Upper lobe of left lung (tissue), 6 donors: Measurements from ENCODE around the gene C16orf92. TPM values are rescaled to one million over a fixed set of nuclear protein-coding genes. Genes with fewer than 3 reads are reported as not detected.

Experiments
- ATAC-seq, 2 donors: fragments of 200-7000 bp; cut with Tn5 transposase; one replicate each; pipeline ENCODE4 v1.9.1; 2022; ENCODE audit warnings: mild to moderate bottlenecking in 2 of 2, moderate library complexity in 2 of 2; ENCODE audit not compliant: low FRiP score in 2 of 2
- DNase-seq, 2 donors: peaks; one replicate each; pipeline ENCODE4 v3.0.0-alpha.2; 2019 to 2020
- H3K27ac ChIP-seq, 4 donors: fragments of 200-600 bp; sonication (generic); one replicate each; pipeline ENCODE4 v1.5.1; 2016 to 2019
- H3K27me3 ChIP-seq, 4 donors: fragments of 200-600 bp; sonication (generic); one replicate each; pipeline ENCODE4 v1.5.1; 2017 to 2019
- H3K36me3 ChIP-seq, 4 donors: fragments of 200-600 bp; sonication (generic); one replicate each; pipeline ENCODE4 v1.5.1; 2016 to 2019
- H3K4me1 ChIP-seq, 4 donors: fragments of 200-600 bp; sonication (generic); one replicate each; pipeline ENCODE4 v1.5.1; 2018 to 2019
- H3K4me3 ChIP-seq, 4 donors: fragments of 200-600 bp; sonication (generic); one replicate each; pipeline ENCODE4 v1.5.1; 2017 to 2019; ENCODE audit warnings: mild to moderate bottlenecking in 2 of 4, moderate library complexity in 1 of 4
- H3K9me3 ChIP-seq, 4 donors: fragments of 200-600 bp; sonication (generic); one replicate each; pipeline ENCODE4 v1.5.1; 2018 to 2019
- CTCF ChIP-seq, 6 experiments: fragments of 450-650 bp in 4 of 6; fragments of 200-600 bp in 2 of 6; sonication (generic) in 2 of 6; IDR thresholded peaks; one replicate each; pipeline ENCODE4 v1.5.1; 2016 to 2019; ENCODE audit warnings: antibody characterized with exemption in 6 of 6
- EP300 ChIP-seq, 4 donors: sonication (generic); formaldehyde crosslinking; IDR thresholded peaks; one replicate each; pipeline ENCODE4 v1.5.1; 2017; ENCODE audit warnings: antibody characterized with exemption in 4 of 4, control low read depth in 2 of 4
- POLR2A ChIP-seq, 4 donors: fragments of 450-650 bp; IDR thresholded peaks; one replicate each; pipeline ENCODE4 v1.5.1; 2016 to 2017; ENCODE audit warnings: antibody characterized with exemption in 4 of 4, mild to moderate bottlenecking in 2 of 4
- POLR2AphosphoS5 ChIP-seq, 2 donors: sonication (generic); formaldehyde crosslinking; IDR thresholded peaks; one replicate each; pipeline ENCODE4 v1.5.1; 2017; ENCODE audit warnings: antibody characterized with exemption in 2 of 2
- WGBS, 2 donors: methylation state at CpG; one replicate each; pipeline ENCODE4 v1.1.5; 2017 to 2018; 5-methylcytosine and 5-hydroxymethylcytosine counted together
- total RNA-seq, 6 donors: library from RNA; depleted of rRNA in 4 of 6; stranded (reverse); fragments of >200 nt in 4 of 6; gene quantifications; one replicate each; pipeline versions ENCODE4 v1.1.0 to v1.2.1, GENCODE V29; 2016 to 2021
- donor health status: DM: no; HTN: no; CAD: no; lungs with moderate emphysema.
- donor health status: DM: no; HTN: yes; CAD: no; lungs with severe emphysema.

The C16orf92 gene
- total RNA-seq, 6 donors from 2014 or later = not detected

- Histone ChIP-seq H3K36me3 (no peaks in the 10 kb centered on the region), H3K4me3 (no peak overlapping the region), H3K27ac (no peak overlapping the region), H3K4me1 (peaks cover 10 to 14% (median 12%) of the 10 kb centered on the region in 4 donors), H3K27me3 (peaks cover 0 to 9% (median 4%) of the 10 kb centered on the region in 4 donors), H3K9me3 (no peaks in the 10 kb centered on the region)
- DNase-seq (peak in 1 of 2 donors; percentile 69), ATAC-seq (no peak)
- no peak for TF ChIP-seq POLR2AphosphoS5 (IDR thresholded peaks at IDR 0.05)
- no peak for TF ChIP-seq EP300 (IDR thresholded peaks at IDR 0.05)
- 80 to 90% methylated on average over 9 to 15 of the region's 16 CpGs for WGBS, 2 donors
Observed at GRCh38 chr16:30024451-30024850, 1.5 kb downstream of the C16orf92 start.

GRCh38 chr16:30025156-30025555 lies 2.2 kb downstream of the C16orf92 start:
- Histone ChIP-seq H3K27me3 (peaks cover 0 to 13% (median 7%) of the 10 kb centered on the region in 4 donors), H3K27ac (no peak overlapping the region), H3K36me3 (no peaks in the 10 kb centered on the region), H3K9me3 (no peaks in the 10 kb centered on the region), H3K4me3 (no peak overlapping the region), H3K4me1 (peaks cover 10 to 14% (median 12%) of the 10 kb centered on the region in 4 donors)
- ATAC-seq (no peak), DNase-seq (peak in 1 of 2 donors; percentile 76)
- no peak for TF ChIP-seq EP300 (IDR thresholded peaks at IDR 0.05)
- no peak for TF ChIP-seq POLR2A (IDR thresholded peaks at IDR 0.05)
- TF ChIP-seq POLR2AphosphoS5 (IDR thresholded peaks at IDR 0.05) = no peak
- TF ChIP-seq CTCF (IDR thresholded peaks at IDR 0.05) = no peak
- 83 to 89% methylated on average over 10 to 15 of the region's 20 CpGs for WGBS, 2 donors

GRCh38 chr16:30025574-30025973 lies 2.6 kb downstream of the C16orf92 start:
- Histone ChIP-seq H3K36me3 (no peaks in the 10 kb centered on the region), H3K27ac (no peak overlapping the region), H3K4me3 (no peak overlapping the region), H3K27me3 (peaks cover 0 to 17% (median 10%) of the 10 kb centered on the region in 4 donors), H3K9me3 (no peaks in the 10 kb centered on the region), H3K4me1 (peaks cover 10 to 17% (median 12%) of the 10 kb centered on the region in 4 donors)
- WGBS, 2 donors = 70 to 75% methylated on average over 4 to 7 of the region's 7 CpGs
- TF ChIP-seq POLR2AphosphoS5 (IDR thresholded peaks at IDR 0.05) = no peak
- TF ChIP-seq EP300 (IDR thresholded peaks at IDR 0.05) = no peak
- TF ChIP-seq POLR2A (IDR thresholded peaks at IDR 0.05) = no peak
- no peak for TF ChIP-seq CTCF (IDR thresholded peaks at IDR 0.05)
- ATAC-seq (no peak), DNase-seq (no peak)

GRCh38 chr16:30026449-30026848 lies 3.5 kb downstream of the C16orf92 start:
- Histone ChIP-seq H3K36me3 (no peaks in the 10 kb centered on the region), H3K9me3 (no peaks in the 10 kb centered on the region), H3K27me3 (peaks cover 0 to 25% (median 17%) of the 10 kb centered on the region in 4 donors), H3K27ac (no peak overlapping the region), H3K4me3 (no peak overlapping the region), H3K4me1 (peaks cover 5 to 17% (median 11%) of the 10 kb centered on the region in 4 donors)
- WGBS, 2 donors = 89 to 95% methylated on average over 17 to 18 of the region's 18 CpGs
- peak in 1 of 2 donors; percentile 82 for DNase-seq
- ATAC-seq = no peak
- TF ChIP-seq POLR2A (IDR thresholded peaks at IDR 0.05) (no peak), CTCF (IDR thresholded peaks at IDR 0.05) (no peak), EP300 (IDR thresholded peaks at IDR 0.05) (no peak), POLR2AphosphoS5 (IDR thresholded peaks at IDR 0.05) (no peak)

- Histone ChIP-seq H3K27me3 (peaks cover 0 to 31% (median 22%) of the 10 kb centered on the region in 4 donors), H3K27ac (no peak overlapping the region), H3K36me3 (no peaks in the 10 kb centered on the region), H3K4me3 (no peak overlapping the region), H3K9me3 (no peaks in the 10 kb centered on the region), H3K4me1 (peaks cover 3 to 16% (median 7%) of the 10 kb centered on the region in 4 donors)
- WGBS, 2 donors = 43 to 44% methylated on average over 12 of the region's 13 CpGs
- no peak for ATAC-seq
- DNase-seq = no peak
- TF ChIP-seq CTCF (IDR thresholded peaks at IDR 0.05) = no peak
- no peak for TF ChIP-seq EP300 (IDR thresholded peaks at IDR 0.05)
- TF ChIP-seq POLR2AphosphoS5 (IDR thresholded peaks at IDR 0.05) = no peak
Observed at GRCh38 chr16:30027588-30028437, 4.8 kb downstream of the C16orf92 start.
